Gastrocnemius medialis (tissue), 4 donors: Measurements from ENCODE around the gene BMP4. TPM values are rescaled to one million over a fixed set of nuclear protein-coding genes. Genes with fewer than 3 reads are reported as not detected.

ENCODE experiments used
- ATAC-seq, 2 donors: fragments of 150-250 bp; one replicate each; pipeline ENCODE4 v1.9.1; 2016
- DNase-seq, 2 donors: peaks; one replicate each; pipeline ENCODE4 v3.0.0-alpha.2; 2019
- H3K27ac ChIP-seq, 4 donors: fragments of 200-600 bp; sonication (generic); 1 replicate in 1 of 4; 2 replicates in 3 of 4; pipeline ENCODE4 v1.5.1; 2016 to 2018; ENCODE audit warnings: mild to moderate bottlenecking in 2 of 4, moderate library complexity in 1 of 4
- H3K27me3 ChIP-seq, 3 donors: fragments of 200-600 bp; sonication (generic) in 2 of 3; 1 replicate in 1 of 3; 2 replicates in 2 of 3; pipeline versions ENCODE4 v1.5.1 to v1.6.0; 2016 to 2019; ENCODE audit warnings: mild to moderate bottlenecking in 1 of 3, moderate library complexity in 1 of 3
- H3K36me3 ChIP-seq, 2 donors: fragments of 200-600 bp; sonication (generic) in 1 of 2; one replicate each; pipeline ENCODE4 v1.5.1; 2017 to 2018
- H3K4me1 ChIP-seq, 2 donors: fragments of 200-600 bp; sonication (generic) in 1 of 2; one replicate each; pipeline ENCODE4 v1.5.1; 2016 to 2017; ENCODE audit warnings: mild to moderate bottlenecking in 2 of 2
- H3K4me3 ChIP-seq, 4 donors: fragments of 200-600 bp; sonication (generic) in 3 of 4; 1 replicate in 1 of 4; 2 replicates in 3 of 4; pipeline ENCODE4 v1.5.1; 2016 to 2019; ENCODE audit warnings: mild to moderate bottlenecking in 2 of 4
- H3K9me3 ChIP-seq, 3 donors: fragments of 200-600 bp; sonication (generic) in 2 of 3; 1 replicate in 1 of 3; 2 replicates in 2 of 3; pipeline ENCODE4 v1.5.1; 2016 to 2019
- CTCF ChIP-seq, 5 experiments: fragments of 450-650 bp in 3 of 5; fragments of 200-600 bp in 2 of 5; sonication (generic) in 2 of 5; IDR thresholded peaks in 4 of 5; conservative IDR thresholded peaks in 1 of 5; 1 replicate in 4 of 5; 2 replicates in 1 of 5; pipeline ENCODE4 v1.5.1; 2016 to 2019; ENCODE audit warnings: antibody characterized with exemption in 5 of 5, mild to moderate bottlenecking in 3 of 5, moderate library complexity in 3 of 5
- POLR2A ChIP-seq, 2 donors: fragments of 450-650 bp; IDR thresholded peaks; one replicate each; pipeline ENCODE4 v1.6.1; 2017; ENCODE audit warnings: antibody characterized with exemption in 2 of 2, mild to moderate bottlenecking in 2 of 2, moderate library complexity in 2 of 2
- in situ Hi-C, 4 donors: fragments of 200-750 bp; cut with MboI; loops; one replicate each; pipeline versions ENCODE4 v1.15.0 to v1.8.0; 2017; ENCODE audit warnings: low sequenced_read_pairs in 4 of 4
- intact Hi-C: fragments of 100-400 bp; cut with DNase I; formaldehyde crosslinking; loops from one replicate; pipeline ENCODE4 v1.15.1; 2023; ENCODE audit warnings: low total_unique reads
- total RNA-seq, 4 donors: library from RNA; depleted of rRNA; stranded (reverse); fragments of >200 nt; gene quantifications; one replicate each; pipeline versions ENCODE4 v1.1.0 to v1.2.3, GENCODE V29; 2016

The BMP4 gene
- total RNA-seq, 4 donors from 2014 or later: 2.0 to 9.4 (median 7.6) TPM

- no peak for ATAC-seq
- intact Hi-C loops: no loop called here
- Histone ChIP-seq H3K9me3 (no peaks in the 10 kb centered on the region), H3K27me3 (peaks cover 5 to 27% (median 18%) of the 10 kb centered on the region in 3 donors), H3K36me3 (no peaks in the 10 kb centered on the region), H3K4me3 (no peak overlapping the region), H3K27ac (no peak overlapping the region), H3K4me1 (no peaks in the 10 kb centered on the region)
- no peak for DNase-seq
- in situ Hi-C loops: no loop called here
- TF ChIP-seq POLR2A (IDR thresholded peaks at IDR 0.05) (no peak), CTCF (IDR thresholded peaks at IDR 0.05 in 4 of 5, conservative IDR thresholded peaks at IDR 0.05 in 1 of 5) (no peak)
Measured at GRCh38 chr14:53943751-53944083, 12.9 kb downstream of the BMP4 start.

GRCh38 chr14:53942970-53943750 is 13.5 kb downstream of the BMP4 start:
- Histone ChIP-seq H3K4me1 (no peaks in the 10 kb centered on the region), H3K9me3 (no peaks in the 10 kb centered on the region), H3K27ac (no peak overlapping the region), H3K27me3 (peaks cover 5 to 23% (median 17%) of the 10 kb centered on the region in 3 donors), H3K4me3 (no peak overlapping the region), H3K36me3 (no peaks in the 10 kb centered on the region)
- no peak for TF ChIP-seq POLR2A (IDR thresholded peaks at IDR 0.05)
- TF ChIP-seq CTCF (IDR thresholded peaks at IDR 0.05 in 4 of 5, conservative IDR thresholded peaks at IDR 0.05 in 1 of 5): no peak
- ATAC-seq: no peak
- DNase-seq: no peak
- in situ Hi-C loops: no loop called here
- intact Hi-C loops: no loop called here

DNA sequence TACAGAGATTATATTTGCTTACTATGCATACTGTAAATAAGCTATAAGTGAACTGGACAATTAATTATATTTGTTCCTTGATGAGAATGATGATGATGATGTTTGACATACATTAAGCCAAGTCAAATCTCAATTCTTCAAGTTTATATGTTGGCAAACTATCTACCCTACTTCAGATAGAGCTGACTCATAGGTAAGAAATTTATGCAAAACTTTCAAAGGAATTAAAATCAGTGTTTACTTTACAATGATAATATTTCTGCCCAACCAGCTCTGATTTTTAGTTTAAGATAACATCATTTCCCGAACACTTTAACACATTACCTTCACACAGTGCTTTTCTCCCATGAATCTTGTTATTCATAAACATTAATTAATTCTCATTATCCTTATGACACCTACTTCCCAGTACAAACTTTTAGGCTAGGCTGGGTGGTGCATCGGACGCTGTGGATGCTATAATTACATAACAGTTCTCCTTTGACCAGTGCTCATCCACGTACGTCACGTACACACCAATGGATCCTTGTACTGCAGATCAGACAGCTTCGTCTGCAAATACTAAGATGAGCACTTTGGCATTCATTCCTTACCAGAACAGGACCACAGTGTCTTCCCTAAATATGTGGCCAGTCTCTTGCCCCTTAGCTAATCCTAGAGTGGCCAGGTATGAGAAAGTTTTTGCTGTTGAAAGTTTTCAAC is 18.3 kb downstream of the BMP4 start:
- no peak for ATAC-seq
- no peak for DNase-seq
- Histone ChIP-seq H3K4me3 (no peak overlapping the region), H3K36me3 (no peaks in the 10 kb centered on the region), H3K27me3 (peaks cover 0 to 4% (median 0%) of the 10 kb centered on the region in 3 donors), H3K27ac (no peak overlapping the region), H3K9me3 (no peaks in the 10 kb centered on the region), H3K4me1 (no peaks in the 10 kb centered on the region)
- in situ Hi-C loops (no loop called here), intact Hi-C loops (no loop called here)
- TF ChIP-seq CTCF (IDR thresholded peaks at IDR 0.05 in 4 of 5, conservative IDR thresholded peaks at IDR 0.05 in 1 of 5): no peak
- no peak for TF ChIP-seq POLR2A (IDR thresholded peaks at IDR 0.05)

GRCh38 chr14:53934778-53935414 is 21.7 kb downstream of the BMP4 start:
- in situ Hi-C loops: no loop called here
- intact Hi-C loops: no loop called here

More at GRCh38 chr14:53934778-53935414, 21.7 kb downstream of the BMP4 start:
- H3K4me3 ChIP-seq: no peak overlapping the region
- H3K9me3 ChIP-seq: no peaks in the 10 kb centered on the region
- H3K4me1 ChIP-seq: no peaks in the 10 kb centered on the region
- no peak for TF ChIP-seq CTCF (IDR thresholded peaks at IDR 0.05 in 4 of 5, conservative IDR thresholded peaks at IDR 0.05 in 1 of 5)
- no peak for TF ChIP-seq POLR2A (IDR thresholded peaks at IDR 0.05)
- no peaks in the 10 kb centered on the region for H3K36me3 ChIP-seq
- ATAC-seq: no peak
- DNase-seq: no peak
- H3K27ac ChIP-seq: no peak overlapping the region
- no peaks in the 10 kb centered on the region for H3K27me3 ChIP-seq
